Activated CD4-positive, alpha-beta memory T cell treated with anti-CD3 and anti-CD28 coated beads, Interleukin-2, amount 10 ng/mL, durations not matched to agents 7 days and 5 days (primary cell): ENCODE results near the gene DNAJA3. TPM values are rescaled to one million over a fixed set of nuclear protein-coding genes. Genes with fewer than 3 reads are reported as not detected.
A peak's percentile ranks its signal among the peaks of the same experiment; 100 is the strongest.

Experiments
- CTCF ChIA-PET: fragments of 350-600 bp; sonication (Branson Sonifier 250); formaldehyde crosslinking; loops from one replicate; lab custom pipeline; 2021; ENCODE audit warnings: antibody characterized with exemption, inconsistent platforms; lab: Charles Lee
- POLR2A ChIA-PET: fragments of 350-600 bp; sonication (Branson Sonifier 250); formaldehyde crosslinking; loops from one replicate; lab custom pipeline; 2021; ENCODE audit warnings: antibody characterized with exemption; lab: Charles Lee
- DNase-seq: peaks from one replicate; pipeline ENCODE4 v3.0.0-alpha.2; 2020
- H3K27ac Mint-ChIP-seq: one replicate; pipeline ENCODE4 v1.8.0; 2021; ENCODE audit warnings: mild to moderate bottlenecking, mixed read lengths
- H3K27me3 Mint-ChIP-seq: one replicate; pipeline ENCODE4 v1.8.0; 2021; ENCODE audit warnings: mixed read lengths
- H3K36me3 Mint-ChIP-seq: one replicate; pipeline ENCODE4 v1.8.0; 2021; ENCODE audit warnings: low read depth, mixed read lengths
- H3K4me1 Mint-ChIP-seq: one replicate; pipeline ENCODE4 v1.8.0; 2021; ENCODE audit warnings: mixed read lengths
- H3K4me3 Mint-ChIP-seq: one replicate; pipeline ENCODE4 v1.8.0; 2021; ENCODE audit warnings: mild to moderate bottlenecking, mixed read lengths
- H3K9me3 Mint-ChIP-seq: one replicate; pipeline ENCODE4 v1.8.0; 2021; ENCODE audit warnings: mixed read lengths
- total RNA-seq, 2 experiments: library from RNA; stranded (reverse); gene quantifications; one replicate each; pipeline ENCODE4 v1.2.3, GENCODE V29; 2021

DNAJA3 gene
- 10 to 100 TPM; 39.5 to 41.1 TPM for total RNA-seq

DNA sequence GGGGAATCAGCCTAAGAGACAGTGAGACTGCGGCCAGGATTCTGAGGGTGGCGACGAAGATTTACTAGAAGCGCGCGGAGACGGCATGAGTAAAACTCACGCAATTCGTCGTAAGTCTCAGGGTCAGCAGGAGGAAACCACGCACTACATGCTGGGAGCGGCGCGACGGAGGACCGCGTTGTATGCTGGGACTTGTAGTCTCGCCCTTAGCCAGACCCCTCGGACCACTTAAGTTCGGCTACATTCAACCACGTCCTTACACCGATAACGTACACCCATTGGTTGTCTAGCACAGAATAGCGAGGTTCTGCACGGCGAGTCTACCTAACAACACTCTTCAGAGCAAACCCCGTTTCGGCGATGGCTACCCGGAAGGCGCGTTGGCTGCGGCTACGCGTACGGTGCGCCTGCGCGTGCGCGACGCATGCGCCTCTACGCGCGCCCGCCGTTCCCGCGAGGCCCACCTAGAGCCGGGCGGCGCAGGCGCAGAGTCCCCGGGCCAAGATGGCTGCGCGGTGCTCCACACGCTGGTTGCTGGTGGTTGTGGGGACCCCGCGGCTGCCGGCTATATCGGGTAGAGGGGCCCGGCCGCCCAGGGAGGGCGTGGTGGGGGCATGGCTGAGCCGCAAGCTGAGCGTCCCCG, at the start of gene DNAJA3:
TSS of gene DNAJA3 (plus strand) at position 491 of the 643 bp plus-strand sequence. CDS start at position 505, 14 bp downstream.
- Mint-ChIP-seq H3K36me3 (peaks cover 21% of the 10 kb centered on the region), H3K4me3 (peak within 1 kb of the TSS; percentile 82), H3K4me1 (peaks cover 32% of the 10 kb centered on the region), H3K27me3 (no peaks in the 10 kb centered on the region), H3K27ac (peak within 1 kb of the TSS; percentile 96), H3K9me3 (no peaks in the 10 kb centered on the region)
- ChIA-PET POLR2A (interaction anchor here (1.6 to 5.1 kb wide), 2 partner anchors 11 to 74 kb away, joined by 5 to 46 read pairs; partner anchors contain the start of genes CORO7 and PAM16), CTCF (no interaction called here)
- DNase-seq = peak; percentile 92

DNA sequence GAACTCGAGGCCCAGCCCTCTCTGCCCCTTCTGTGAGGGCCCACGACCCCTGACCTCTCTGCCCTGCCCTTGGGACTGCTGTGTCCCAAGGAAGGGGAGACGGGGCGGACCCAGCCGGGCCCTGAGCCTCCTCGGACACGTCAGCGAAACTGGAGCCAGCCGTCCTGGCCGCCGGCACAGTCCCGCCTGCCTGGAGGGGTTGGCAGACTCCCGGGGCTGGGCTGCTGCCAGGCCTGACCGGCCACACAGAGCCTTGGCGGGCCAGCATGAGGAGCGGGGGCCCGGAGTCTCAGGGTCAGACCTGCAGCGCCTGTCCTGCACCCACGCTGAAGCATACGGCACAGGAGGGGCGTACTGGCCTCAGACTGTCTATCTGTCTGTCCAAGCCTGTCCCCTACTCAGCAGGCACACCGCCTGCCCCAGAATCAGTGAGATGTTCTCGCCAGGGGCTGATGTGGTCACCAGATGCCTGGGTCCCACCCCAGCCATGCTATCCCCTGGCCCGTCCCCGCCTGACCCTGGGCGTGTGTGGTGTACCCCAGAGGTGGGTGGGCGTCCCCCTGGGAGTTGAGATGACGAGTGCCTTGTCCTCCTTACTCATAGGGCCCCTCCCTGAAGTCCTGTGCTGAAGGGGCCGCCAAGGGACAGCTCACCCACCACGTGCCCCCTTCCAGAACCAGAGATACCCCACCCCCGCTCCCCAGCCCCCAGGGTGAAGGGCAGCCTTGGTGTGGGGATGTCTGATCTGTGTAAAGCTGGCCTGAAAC, 49.4 kb upstream of the DNAJA3 start:
- H3K27ac Mint-ChIP-seq = no peak overlapping the region
- peaks cover 6% of the 10 kb centered on the region for H3K36me3 Mint-ChIP-seq
- H3K9me3 Mint-ChIP-seq = no peaks in the 10 kb centered on the region
- H3K27me3 Mint-ChIP-seq = no peaks in the 10 kb centered on the region
- POLR2A ChIA-PET = no interaction called here
- no peak for DNase-seq
- CTCF ChIA-PET = interaction anchor here (1.0 kb wide), 1 partner anchor 26 kb away, joined by 3 read pairs; no protein-coding TSS in a partner anchor
- peaks cover 8% of the 10 kb centered on the region for H3K4me1 Mint-ChIP-seq
- no peak overlapping the region for H3K4me3 Mint-ChIP-seq

DNA sequence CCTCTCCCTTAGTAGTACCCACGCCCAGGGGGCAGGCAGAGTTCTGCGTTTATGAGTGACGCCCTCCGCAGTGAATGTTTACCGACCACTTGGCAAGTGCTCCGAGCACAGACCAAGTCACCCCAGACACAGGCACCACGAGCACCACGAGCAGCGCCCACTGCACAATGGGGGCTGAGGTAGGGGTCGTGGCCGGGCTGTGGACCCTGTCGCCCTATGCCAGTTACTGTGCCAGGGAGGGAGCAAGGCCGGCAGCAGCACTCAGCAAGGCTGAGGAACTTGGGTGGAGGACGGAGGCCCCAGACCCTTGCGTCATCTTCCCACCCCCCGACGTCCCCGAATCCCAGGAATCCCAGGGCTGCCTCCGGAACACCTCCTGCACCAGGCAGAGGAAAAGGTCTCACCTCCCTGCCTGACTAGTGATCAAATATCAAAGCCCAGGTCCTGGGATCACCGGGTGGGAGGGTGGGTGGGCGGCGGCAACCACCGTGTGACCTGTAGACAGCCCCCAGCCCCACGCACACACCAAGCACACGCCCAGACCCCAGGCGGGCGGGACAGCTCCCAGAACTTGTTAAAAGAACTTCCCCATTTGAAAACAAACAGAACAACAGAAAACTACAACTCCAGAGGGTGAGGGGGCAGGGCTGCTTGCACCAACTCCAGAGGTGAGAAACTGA, 48.6 kb upstream of the DNAJA3 start:
- H3K4me3 Mint-ChIP-seq = no peak overlapping the region
- no peak overlapping the region for H3K27ac Mint-ChIP-seq
- no peak for DNase-seq
- POLR2A ChIA-PET = interaction anchor here (1.7 to 1.9 kb wide), 2 partner anchors 18 to 38 kb away, joined by 4 to 5 read pairs; no protein-coding TSS in a partner anchor
- CTCF ChIA-PET = interaction anchor here (0.9 kb wide), 1 partner anchor 26 kb away, joined by 4 read pairs; no protein-coding TSS in a partner anchor
- no peaks in the 10 kb centered on the region for H3K9me3 Mint-ChIP-seq
- no peaks in the 10 kb centered on the region for H3K27me3 Mint-ChIP-seq
- peaks cover 8% of the 10 kb centered on the region for H3K4me1 Mint-ChIP-seq
- peaks cover 8% of the 10 kb centered on the region for H3K36me3 Mint-ChIP-seq

DNA sequence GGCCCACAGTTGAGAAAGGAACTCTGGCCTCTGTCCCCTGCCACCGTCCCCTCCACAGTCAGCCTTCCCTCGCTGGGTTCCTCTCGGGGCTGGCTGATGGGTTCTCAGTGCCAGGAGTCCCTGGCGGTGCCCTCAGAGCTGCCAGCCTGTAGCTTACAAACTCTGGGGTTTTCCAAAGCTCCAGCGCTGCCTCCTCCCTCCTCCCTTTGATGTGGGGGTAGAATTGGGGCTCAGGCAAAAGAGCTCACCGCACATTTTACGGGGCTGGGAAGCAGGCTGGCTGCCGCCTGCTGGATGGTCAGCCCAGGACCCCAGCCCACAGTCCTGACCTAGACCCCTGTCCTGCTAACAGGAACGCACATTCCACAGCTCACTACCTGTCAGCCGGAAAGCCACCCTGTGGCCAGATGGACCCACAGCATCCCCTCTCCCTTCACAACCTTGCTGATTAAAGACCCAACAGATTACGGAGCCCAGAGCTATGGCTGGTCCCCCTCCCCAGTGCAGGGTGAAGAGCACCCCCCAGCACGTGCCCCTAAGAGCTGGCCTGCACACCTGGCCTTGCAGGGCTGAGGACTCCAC, 48.0 kb upstream of the DNAJA3 start:
- Mint-ChIP-seq H3K36me3 (peaks cover 8% of the 10 kb centered on the region), H3K9me3 (no peaks in the 10 kb centered on the region), H3K27ac (no peak overlapping the region), H3K4me3 (no peak overlapping the region), H3K27me3 (no peaks in the 10 kb centered on the region), H3K4me1 (peaks cover 3% of the 10 kb centered on the region)
- DNase-seq = no peak
- ChIA-PET POLR2A (interaction anchor here (1.7 to 1.9 kb wide), 2 partner anchors 17 to 37 kb away, joined by 4 to 5 read pairs; no protein-coding TSS in a partner anchor), CTCF (interaction anchor here (0.9 kb wide), 1 partner anchor 25 kb away, joined by 4 read pairs; no protein-coding TSS in a partner anchor)

DNA sequence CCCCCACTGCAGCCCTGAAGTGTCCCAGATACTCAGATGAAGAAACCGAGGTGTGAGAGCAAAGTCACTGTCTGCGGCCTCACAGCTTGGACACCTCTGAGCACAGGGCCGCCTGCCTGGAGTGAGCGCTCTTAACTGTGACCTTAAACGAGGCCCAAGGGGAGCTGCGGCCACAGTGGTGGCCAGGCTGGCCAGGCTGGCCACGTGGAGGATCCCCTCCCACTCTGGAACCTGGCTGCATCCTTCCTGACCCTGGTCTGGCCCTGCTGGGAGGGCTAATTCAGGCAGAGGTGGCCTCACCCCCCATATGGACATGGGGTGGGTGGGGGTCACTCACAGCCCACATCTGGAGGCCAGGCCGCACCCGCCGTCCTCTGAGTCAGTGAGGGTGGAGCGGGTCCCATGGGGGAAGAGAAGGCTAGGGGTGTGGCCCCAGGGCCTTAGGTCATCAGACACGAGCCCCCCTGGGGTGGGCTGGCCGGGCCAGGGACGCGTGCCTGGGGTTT, 47.5 kb upstream of the DNAJA3 start:
- H3K27ac Mint-ChIP-seq = no peak overlapping the region
- no peaks in the 10 kb centered on the region for H3K4me1 Mint-ChIP-seq
- H3K4me3 Mint-ChIP-seq = no peak overlapping the region
- CTCF ChIA-PET = interaction anchor here (0.9 kb wide), 1 partner anchor 25 kb away, joined by 4 read pairs; no protein-coding TSS in a partner anchor
- no peak for DNase-seq
- POLR2A ChIA-PET = interaction anchor here (1.6 to 1.9 kb wide), 3 partner anchors 17 to 37 kb away, joined by 3 to 5 read pairs (median 4); no protein-coding TSS in a partner anchor
- H3K9me3 Mint-ChIP-seq = no peaks in the 10 kb centered on the region
- no peaks in the 10 kb centered on the region for H3K27me3 Mint-ChIP-seq
- peaks cover 11% of the 10 kb centered on the region for H3K36me3 Mint-ChIP-seq

DNA sequence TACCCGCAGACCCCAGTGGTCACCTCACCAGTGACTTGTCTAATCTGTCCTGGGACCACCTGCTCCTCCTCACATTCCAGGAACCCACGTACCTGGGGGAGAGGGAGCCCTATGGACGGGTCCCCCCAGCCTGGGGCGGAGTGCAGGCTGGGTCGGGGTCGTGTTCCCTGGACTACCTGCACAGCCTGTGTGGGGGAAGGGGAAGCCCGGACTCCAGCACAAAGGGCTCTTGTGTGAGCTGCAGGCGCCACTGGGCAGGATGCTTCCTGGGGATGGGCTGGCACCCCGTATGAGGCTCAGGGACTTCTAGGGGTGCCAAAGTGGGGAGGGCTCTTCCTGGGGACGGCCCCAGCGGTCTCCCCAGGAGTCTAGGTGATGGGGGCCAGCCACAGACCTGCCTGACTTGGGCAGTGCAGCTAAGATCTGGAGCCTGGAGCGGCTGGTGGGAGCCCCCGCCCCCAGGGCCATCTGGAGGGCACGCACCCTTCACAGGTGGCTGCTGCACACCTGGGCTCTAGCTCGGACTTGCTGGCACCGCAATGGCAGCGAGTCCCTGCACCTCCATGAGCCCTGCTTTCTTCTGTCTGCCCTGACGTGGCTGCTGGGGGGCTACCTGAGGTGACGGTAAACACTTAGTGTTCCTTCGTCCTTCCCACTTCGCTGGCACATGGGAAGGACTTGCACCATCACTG, 46.5 kb upstream of the DNAJA3 start:
- ChIA-PET CTCF (no interaction called here), POLR2A (interaction anchor here (1.6 to 1.7 kb wide), 2 partner anchors 30 to 36 kb away, joined by 3 to 5 read pairs; no protein-coding TSS in a partner anchor)
- no peak for DNase-seq
- H3K4me3 Mint-ChIP-seq = no peak overlapping the region
- no peaks in the 10 kb centered on the region for H3K4me1 Mint-ChIP-seq
- no peak overlapping the region for H3K27ac Mint-ChIP-seq
- H3K36me3 Mint-ChIP-seq = peaks cover 13% of the 10 kb centered on the region
- no peaks in the 10 kb centered on the region for H3K9me3 Mint-ChIP-seq
- no peaks in the 10 kb centered on the region for H3K27me3 Mint-ChIP-seq

DNA sequence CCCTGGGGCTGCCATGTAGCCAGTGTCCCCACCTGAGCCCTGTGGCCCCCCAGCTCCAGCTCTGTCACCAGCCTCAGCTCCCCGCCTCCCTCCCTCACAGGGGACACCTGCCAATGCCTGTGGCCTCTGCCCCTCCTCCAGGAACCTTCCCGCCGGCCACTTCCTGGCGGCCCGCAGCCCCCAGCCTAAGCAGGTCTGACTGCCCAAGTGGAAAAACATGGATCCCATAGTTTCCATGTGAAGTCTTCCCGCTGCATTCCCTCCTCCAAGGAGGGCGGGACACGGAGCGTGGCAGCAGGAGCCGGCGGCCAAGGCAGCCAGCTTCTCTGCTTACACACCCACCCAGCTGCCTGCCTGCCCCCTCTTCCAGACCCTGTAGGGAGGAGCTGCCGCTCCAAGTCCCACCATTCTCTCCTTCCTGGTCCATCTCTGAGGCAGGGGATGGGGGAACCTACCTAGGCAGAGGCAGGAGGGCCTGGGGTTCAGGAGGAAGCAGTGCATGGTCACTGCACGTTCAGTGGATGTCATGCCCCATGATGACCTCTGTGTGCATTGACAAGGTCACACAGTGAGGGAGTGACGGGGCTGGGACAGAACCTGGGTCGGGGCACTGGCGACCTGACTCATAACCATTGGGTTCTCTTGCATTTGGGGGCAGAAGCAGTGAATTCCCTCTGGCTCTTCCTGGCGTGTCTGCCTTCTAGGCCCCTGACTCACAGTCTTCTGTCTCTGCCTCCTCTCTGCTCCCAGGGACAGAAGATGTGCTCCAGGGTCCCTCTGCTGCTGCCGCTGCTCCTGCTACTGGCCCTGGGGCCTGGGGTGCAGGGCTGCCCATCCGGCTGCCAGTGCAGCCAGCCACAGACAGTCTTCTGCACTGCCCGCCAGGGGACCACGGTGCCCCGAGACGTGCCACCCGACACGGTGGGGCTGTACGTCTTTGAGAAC, 45.3 kb upstream of the DNAJA3 start:
- H3K27me3 Mint-ChIP-seq = no peaks in the 10 kb centered on the region
- POLR2A ChIA-PET = interaction anchor here (1.8 kb wide), 1 partner anchor 13 kb away, joined by 6 read pairs; no protein-coding TSS in a partner anchor
- peaks cover 1% of the 10 kb centered on the region for H3K4me1 Mint-ChIP-seq
- no peak overlapping the region for H3K4me3 Mint-ChIP-seq
- H3K36me3 Mint-ChIP-seq = peaks cover 17% of the 10 kb centered on the region
- no peak overlapping the region for H3K27ac Mint-ChIP-seq
- CTCF ChIA-PET = no interaction called here
- DNase-seq = no peak
- H3K9me3 Mint-ChIP-seq = no peaks in the 10 kb centered on the region

DNA sequence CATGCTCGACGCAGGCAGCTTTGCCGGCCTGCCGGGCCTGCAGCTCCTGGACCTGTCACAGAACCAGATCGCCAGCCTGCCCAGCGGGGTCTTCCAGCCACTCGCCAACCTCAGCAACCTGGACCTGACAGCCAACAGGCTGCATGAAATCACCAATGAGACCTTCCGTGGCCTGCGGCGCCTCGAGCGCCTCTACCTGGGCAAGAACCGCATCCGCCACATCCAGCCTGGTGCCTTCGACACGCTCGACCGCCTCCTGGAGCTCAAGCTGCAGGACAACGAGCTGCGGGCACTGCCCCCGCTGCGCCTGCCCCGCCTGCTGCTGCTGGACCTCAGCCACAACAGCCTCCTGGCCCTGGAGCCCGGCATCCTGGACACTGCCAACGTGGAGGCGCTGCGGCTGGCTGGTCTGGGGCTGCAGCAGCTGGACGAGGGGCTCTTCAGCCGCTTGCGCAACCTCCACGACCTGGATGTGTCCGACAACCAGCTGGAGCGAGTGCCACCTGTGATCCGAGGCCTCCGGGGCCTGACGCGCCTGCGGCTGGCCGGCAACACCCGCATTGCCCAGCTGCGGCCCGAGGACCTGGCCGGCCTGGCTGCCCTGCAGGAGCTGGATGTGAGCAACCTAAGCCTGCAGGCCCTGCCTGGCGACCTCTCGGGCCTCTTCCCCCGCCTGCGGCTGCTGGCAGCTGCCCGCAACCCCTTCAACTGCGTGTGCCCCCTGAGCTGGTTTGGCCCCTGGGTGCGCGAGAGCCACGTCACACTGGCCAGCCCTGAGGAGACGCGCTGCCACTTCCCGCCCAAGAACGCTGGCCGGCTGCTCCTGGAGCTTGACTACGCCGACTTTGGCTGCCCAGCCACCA, 44.4 kb upstream of the DNAJA3 start:
- Mint-ChIP-seq H3K27ac (no peak overlapping the region), H3K9me3 (no peaks in the 10 kb centered on the region), H3K4me1 (peaks cover 4% of the 10 kb centered on the region), H3K27me3 (no peaks in the 10 kb centered on the region), H3K4me3 (no peak overlapping the region), H3K36me3 (peaks cover 20% of the 10 kb centered on the region)
- no peak for DNase-seq
- POLR2A ChIA-PET = interaction anchor here (0.6 to 1.8 kb wide), 2 partner anchors 10 to 12 kb away, joined by 3 to 6 read pairs; no protein-coding TSS in a partner anchor
- CTCF ChIA-PET = no interaction called here

DNA sequence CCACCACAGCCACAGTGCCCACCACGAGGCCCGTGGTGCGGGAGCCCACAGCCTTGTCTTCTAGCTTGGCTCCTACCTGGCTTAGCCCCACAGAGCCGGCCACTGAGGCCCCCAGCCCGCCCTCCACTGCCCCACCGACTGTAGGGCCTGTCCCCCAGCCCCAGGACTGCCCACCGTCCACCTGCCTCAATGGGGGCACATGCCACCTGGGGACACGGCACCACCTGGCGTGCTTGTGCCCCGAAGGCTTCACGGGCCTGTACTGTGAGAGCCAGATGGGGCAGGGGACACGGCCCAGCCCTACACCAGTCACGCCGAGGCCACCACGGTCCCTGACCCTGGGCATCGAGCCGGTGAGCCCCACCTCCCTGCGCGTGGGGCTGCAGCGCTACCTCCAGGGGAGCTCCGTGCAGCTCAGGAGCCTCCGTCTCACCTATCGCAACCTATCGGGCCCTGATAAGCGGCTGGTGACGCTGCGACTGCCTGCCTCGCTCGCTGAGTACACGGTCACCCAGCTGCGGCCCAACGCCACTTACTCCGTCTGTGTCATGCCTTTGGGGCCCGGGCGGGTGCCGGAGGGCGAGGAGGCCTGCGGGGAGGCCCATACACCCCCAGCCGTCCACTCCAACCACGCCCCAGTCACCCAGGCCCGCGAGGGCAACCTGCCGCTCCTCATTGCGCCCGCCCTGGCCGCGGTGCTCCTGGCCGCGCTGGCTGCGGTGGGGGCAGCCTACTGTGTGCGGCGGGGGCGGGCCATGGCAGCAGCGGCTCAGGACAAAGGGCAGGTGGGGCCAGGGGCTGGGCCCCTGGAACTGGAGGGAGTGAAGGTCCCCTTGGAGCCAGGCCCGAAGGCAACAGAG, 43.5 kb upstream of the DNAJA3 start:
- Mint-ChIP-seq H3K9me3 (no peaks in the 10 kb centered on the region), H3K4me3 (no peak overlapping the region), H3K36me3 (peaks cover 27% of the 10 kb centered on the region), H3K27me3 (no peaks in the 10 kb centered on the region), H3K27ac (no peak overlapping the region), H3K4me1 (peaks cover 4% of the 10 kb centered on the region)
- POLR2A ChIA-PET = interaction anchor here (1.8 kb wide), 1 partner anchor 11 kb away, joined by 6 read pairs; no protein-coding TSS in a partner anchor
- CTCF ChIA-PET = no interaction called here
- no peak for DNase-seq
